Measurements from ENCODE around the gene CAPN5. TPM values are rescaled to one million over a fixed set of nuclear protein-coding genes. Genes with fewer than 3 reads are reported as not detected.

Gene CAPN5
- total and polyA plus RNA-seq, 2 experiments from 2014 or later = 18.3 to 22.4 TPM

- Histone ChIP-seq H2AFZ (no peak overlapping the region), H3K4me3 (no peak overlapping the region), H3F3A (ENCODE audit: insufficient read depth) (no peaks in the 10 kb centered on the region), H3K4me1 (ENCODE audit: insufficient read depth) (peaks cover 8% of the 10 kb centered on the region; the same call in 1 of the 2 replicates), H3K27me3 (replicated peaks; ENCODE audit: insufficient read depth) (no peaks in the 10 kb centered on the region), H4K20me1 (ENCODE audit: insufficient read depth) (no peaks in the 10 kb centered on the region), H3K79me2 (ENCODE audit: insufficient read depth) (no peaks in the 10 kb centered on the region), H3K27ac (no peak overlapping the region), H3K4me2 (ENCODE audit: unreplicated experiment) (no peak overlapping the region), H3K9me3 (ENCODE audit: low read depth) (no peaks in the 10 kb centered on the region), H3K36me3 (ENCODE audit: low read depth) (no peaks in the 10 kb centered on the region), H3K9ac (no peak overlapping the region), H3K9me2 (ENCODE audit: insufficient read depth) (no peaks in the 10 kb centered on the region)
- in situ Hi-C loops (cut with MboI) = no loop called here
- no peak for TF ChIP-seq EZH2 (IDR thresholded peaks at IDR 0.05; ENCODE audit: insufficient read depth, poor library complexity, severe bottlenecking)
- TF ChIP-seq EZH2phosphoT487 (IDR thresholded peaks at IDR 0.05; ENCODE audit: insufficient read depth, low read depth) = no peak
- 94 to 98% methylated on average over 13 to 15 of the region's 15 CpGs for WGBS, 2 experiments (ENCODE audit: low coverage in 1 of 2, low lambda C conversion rate in 2 of 2, missing lambda C conversion rate in 2 of 2)
- no peak for DNase-seq
Observed at GRCh38 chr11:77115956-77116355, 49.2 kb downstream of the CAPN5 start.

GRCh38 chr11:77117492-77117891 lies 50.7 kb downstream of the CAPN5 start:
- H3K27ac ChIP-seq = no peak overlapping the region
- in situ Hi-C loops (cut with MboI) = no loop called here
- no peaks in the 10 kb centered on the region for H3K36me3 ChIP-seq (ENCODE audit: low read depth)
- no peak overlapping the region for H2AFZ ChIP-seq
- H3K79me2 ChIP-seq (ENCODE audit: insufficient read depth) = no peaks in the 10 kb centered on the region
- no peaks in the 10 kb centered on the region for H3F3A ChIP-seq (ENCODE audit: insufficient read depth)
- no peaks in the 10 kb centered on the region for H3K27me3 ChIP-seq (replicated peaks; ENCODE audit: insufficient read depth)
- no peak overlapping the region for H3K9ac ChIP-seq
- H3K4me2 ChIP-seq (ENCODE audit: unreplicated experiment) = no peak overlapping the region
- no peaks in the 10 kb centered on the region for H3K4me1 ChIP-seq (ENCODE audit: insufficient read depth)
- H4K20me1 ChIP-seq (ENCODE audit: insufficient read depth) = no peaks in the 10 kb centered on the region
- no peak for TF ChIP-seq EZH2phosphoT487 (IDR thresholded peaks at IDR 0.05; ENCODE audit: insufficient read depth, low read depth)
- TF ChIP-seq EZH2 (IDR thresholded peaks at IDR 0.05; ENCODE audit: insufficient read depth, poor library complexity, severe bottlenecking) = no peak
- WGBS, 2 experiments (ENCODE audit: low coverage in 1 of 2, low lambda C conversion rate in 2 of 2, missing lambda C conversion rate in 2 of 2) = 85 to 89% methylated on average over 7 of the region's 7 CpGs
- no peak overlapping the region for H3K4me3 ChIP-seq
- DNase-seq = no peak
- H3K9me3 ChIP-seq (ENCODE audit: low read depth) = no peaks in the 10 kb centered on the region
- no peaks in the 10 kb centered on the region for H3K9me2 ChIP-seq (ENCODE audit: insufficient read depth)

- no peak for TF ChIP-seq EZH2phosphoT487 (IDR thresholded peaks at IDR 0.05; ENCODE audit: insufficient read depth, low read depth)
- WGBS, 2 experiments (ENCODE audit: low coverage in 1 of 2, low lambda C conversion rate in 2 of 2, missing lambda C conversion rate in 2 of 2) = 96 to 98% methylated on average over 12 to 17 of the region's 17 CpGs
- Histone ChIP-seq H3K4me3 (no peak overlapping the region), H3K9me3 (ENCODE audit: low read depth) (no peaks in the 10 kb centered on the region), H4K20me1 (ENCODE audit: insufficient read depth) (no peaks in the 10 kb centered on the region), H3K36me3 (ENCODE audit: low read depth) (no peaks in the 10 kb centered on the region), H3K27me3 (replicated peaks; ENCODE audit: insufficient read depth) (no peaks in the 10 kb centered on the region), H3K9ac (no peak overlapping the region), H2AFZ (no peak overlapping the region), H3K9me2 (ENCODE audit: insufficient read depth) (no peaks in the 10 kb centered on the region), H3K4me2 (ENCODE audit: unreplicated experiment) (no peak overlapping the region), H3K79me2 (ENCODE audit: insufficient read depth) (no peaks in the 10 kb centered on the region), H3K27ac (no peak overlapping the region), H3K4me1 (ENCODE audit: insufficient read depth) (no peaks in the 10 kb centered on the region), H3F3A (ENCODE audit: insufficient read depth) (no peaks in the 10 kb centered on the region)
- no peak for DNase-seq
- in situ Hi-C loops (cut with MboI) = no loop called here
Observed at GRCh38 chr11:77118086-77118485, 51.3 kb downstream of the CAPN5 start.

GRCh38 chr11:77118971-77119370 lies 52.2 kb downstream of the CAPN5 start:
- no peak overlapping the region for H2AFZ ChIP-seq
- no peaks in the 10 kb centered on the region for H3F3A ChIP-seq (ENCODE audit: insufficient read depth)
- H3K4me3 ChIP-seq = no peak overlapping the region
- H3K9me3 ChIP-seq (ENCODE audit: low read depth) = no peaks in the 10 kb centered on the region
- H3K9me2 ChIP-seq (ENCODE audit: insufficient read depth) = no peaks in the 10 kb centered on the region
- no peaks in the 10 kb centered on the region for H3K4me1 ChIP-seq (ENCODE audit: insufficient read depth)
- no peaks in the 10 kb centered on the region for H3K27me3 ChIP-seq (replicated peaks; ENCODE audit: insufficient read depth)
- H3K27ac ChIP-seq = no peak overlapping the region
- WGBS, 2 experiments (ENCODE audit: low coverage in 1 of 2, low lambda C conversion rate in 2 of 2, missing lambda C conversion rate in 2 of 2) = 97% methylated on average over 11 to 12 of the region's 12 CpGs
- H3K4me2 ChIP-seq (ENCODE audit: unreplicated experiment) = no peak overlapping the region
- no peak overlapping the region for H3K9ac ChIP-seq
- in situ Hi-C loops (cut with MboI) = no loop called here
- no peak for DNase-seq
- no peak for TF ChIP-seq EZH2phosphoT487 (IDR thresholded peaks at IDR 0.05; ENCODE audit: insufficient read depth, low read depth)
- no peak for TF ChIP-seq EZH2 (IDR thresholded peaks at IDR 0.05; ENCODE audit: insufficient read depth, poor library complexity, severe bottlenecking)
- no peaks in the 10 kb centered on the region for H4K20me1 ChIP-seq (ENCODE audit: insufficient read depth)
- no peaks in the 10 kb centered on the region for H3K79me2 ChIP-seq (ENCODE audit: insufficient read depth)
- H3K36me3 ChIP-seq (ENCODE audit: low read depth) = no peaks in the 10 kb centered on the region

GRCh38 chr11:77119531-77119936 lies 52.8 kb downstream of the CAPN5 start:
- Histone ChIP-seq H3K27me3 (replicated peaks; ENCODE audit: insufficient read depth) (no peaks in the 10 kb centered on the region), H3K9me2 (ENCODE audit: insufficient read depth) (no peaks in the 10 kb centered on the region), H3K9me3 (ENCODE audit: low read depth) (no peaks in the 10 kb centered on the region), H3K36me3 (ENCODE audit: low read depth) (no peaks in the 10 kb centered on the region), H3F3A (ENCODE audit: insufficient read depth) (no peaks in the 10 kb centered on the region), H3K4me2 (ENCODE audit: unreplicated experiment) (no peak overlapping the region), H2AFZ (no peak overlapping the region), H3K9ac (no peak overlapping the region), H4K20me1 (ENCODE audit: insufficient read depth) (no peaks in the 10 kb centered on the region), H3K4me3 (no peak overlapping the region), H3K79me2 (ENCODE audit: insufficient read depth) (no peaks in the 10 kb centered on the region), H3K27ac (no peak overlapping the region), H3K4me1 (ENCODE audit: insufficient read depth) (no peaks in the 10 kb centered on the region)
- in situ Hi-C loops (cut with MboI) = no loop called here
- TF ChIP-seq EZH2 (IDR thresholded peaks at IDR 0.05; ENCODE audit: insufficient read depth, poor library complexity, severe bottlenecking) (no peak), EZH2phosphoT487 (IDR thresholded peaks at IDR 0.05; ENCODE audit: insufficient read depth, low read depth) (no peak)
- 90 to 92% methylated on average over 9 of the region's 9 CpGs for WGBS, 2 experiments (ENCODE audit: low coverage in 1 of 2, low lambda C conversion rate in 2 of 2, missing lambda C conversion rate in 2 of 2)
- no peak for DNase-seq
